ENCODE results near the gene PAK4. TPM values are rescaled to one million over a fixed set of nuclear protein-coding genes. Genes with fewer than 3 reads are reported as not detected.
A peak's percentile ranks its signal among the peaks of the same experiment; 100 is the strongest.

Gene PAK4
- 10 to 100 TPM in 2 of 3 donors, 1 to 10 TPM in 1; 3.5 to 12.0 (median 10.2) TPM for total RNA-seq

DNA sequence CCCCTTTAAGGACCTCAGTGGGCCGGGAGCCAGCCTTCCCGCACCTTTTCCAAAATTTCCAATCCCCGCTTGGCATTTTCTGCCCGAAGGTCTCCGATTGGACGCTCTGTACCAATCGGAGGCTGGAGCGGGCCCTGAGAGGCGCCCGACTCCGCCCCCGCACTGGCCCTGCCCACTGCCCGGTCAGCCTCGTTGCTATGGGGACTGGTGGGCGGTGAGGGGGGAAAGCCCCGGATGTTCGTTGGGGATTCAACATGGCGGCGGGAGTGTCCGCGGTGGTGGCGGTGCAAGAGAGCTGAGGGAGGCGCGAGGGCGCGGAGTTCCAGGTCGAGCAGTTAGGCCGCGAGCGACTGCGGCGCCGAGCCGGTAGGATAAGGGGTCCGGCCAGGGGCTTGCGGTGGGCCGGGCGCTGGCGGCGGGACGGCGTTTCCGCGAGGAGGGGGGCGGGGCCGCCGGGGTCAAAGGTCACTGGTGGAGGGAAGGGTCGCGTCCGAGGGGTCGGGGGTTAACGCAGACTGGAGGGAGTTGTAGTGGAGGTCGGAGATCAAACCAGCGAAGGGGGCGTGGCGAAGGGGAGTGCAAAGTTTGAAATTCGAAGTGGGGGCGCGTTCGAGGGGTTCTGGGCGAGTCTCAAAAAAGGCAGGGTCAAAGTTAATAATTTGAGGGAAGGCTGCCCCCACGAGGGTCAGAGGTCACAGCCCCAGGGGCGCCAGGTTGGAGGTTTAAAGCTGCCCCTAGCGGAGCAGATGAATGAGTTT is at the start of gene PAK4:
Gene PAK4, plus strand, starts transcription at position 233 of the 758 bp plus-strand sequence. CDS start 43,768 bp downstream, outside the sequence.
- DNase-seq (ENCODE audit: low spot score in 2 of 2): peak; percentile 98
- peak; percentile 77 for TF ChIP-seq POLR2A (IDR thresholded peaks at IDR 0.05)
- peak; percentile 81 to 85 (median 83) for TF ChIP-seq POLR2AphosphoS5 (IDR thresholded peaks at IDR 0.05)
- TF ChIP-seq, protein P1, sequence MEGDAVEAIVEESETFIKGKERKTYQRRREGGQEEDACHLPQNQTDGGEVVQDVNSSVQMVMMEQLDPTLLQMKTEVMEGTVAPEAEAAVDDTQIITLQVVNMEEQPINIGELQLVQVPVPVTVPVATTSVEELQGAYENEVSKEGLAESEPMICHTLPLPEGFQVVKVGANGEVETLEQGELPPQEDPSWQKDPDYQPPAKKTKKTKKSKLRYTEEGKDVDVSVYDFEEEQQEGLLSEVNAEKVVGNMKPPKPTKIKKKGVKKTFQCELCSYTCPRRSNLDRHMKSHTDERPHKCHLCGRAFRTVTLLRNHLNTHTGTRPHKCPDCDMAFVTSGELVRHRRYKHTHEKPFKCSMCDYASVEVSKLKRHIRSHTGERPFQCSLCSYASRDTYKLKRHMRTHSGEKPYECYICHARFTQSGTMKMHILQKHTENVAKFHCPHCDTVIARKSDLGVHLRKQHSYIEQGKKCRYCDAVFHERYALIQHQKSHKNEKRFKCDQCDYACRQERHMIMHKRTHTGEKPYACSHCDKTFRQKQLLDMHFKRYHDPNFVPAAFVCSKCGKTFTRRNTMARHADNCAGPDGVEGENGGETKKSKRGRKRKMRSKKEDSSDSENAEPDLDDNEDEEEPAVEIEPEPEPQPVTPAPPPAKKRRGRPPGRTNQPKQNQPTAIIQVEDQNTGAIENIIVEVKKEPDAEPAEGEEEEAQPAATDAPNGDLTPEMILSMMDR (IDR thresholded peaks at IDR 0.05): no peak
- intact Hi-C loops (cut with DNase I; ENCODE audit: low total_unique reads): loop anchor here (10.0 kb wide), 1 partner anchor 199 kb away; the partner anchor contains the start of gene LRFN1
- no peaks in the 10 kb centered on the region for H3K27me3 ChIP-seq
- peak within 1 kb of the TSS; percentile 90 to 93 for H3K27ac ChIP-seq
- H3K36me3 ChIP-seq: no peaks in the 10 kb centered on the region
- H3K4me3 ChIP-seq: peak within 1 kb of the TSS; percentile 80 to 95 (median 91)
- peaks cover 14 to 41% of the 10 kb centered on the region in 2 donors for H3K4me1 ChIP-seq
- no peaks in the 10 kb centered on the region for H3K9me3 ChIP-seq

DNA sequence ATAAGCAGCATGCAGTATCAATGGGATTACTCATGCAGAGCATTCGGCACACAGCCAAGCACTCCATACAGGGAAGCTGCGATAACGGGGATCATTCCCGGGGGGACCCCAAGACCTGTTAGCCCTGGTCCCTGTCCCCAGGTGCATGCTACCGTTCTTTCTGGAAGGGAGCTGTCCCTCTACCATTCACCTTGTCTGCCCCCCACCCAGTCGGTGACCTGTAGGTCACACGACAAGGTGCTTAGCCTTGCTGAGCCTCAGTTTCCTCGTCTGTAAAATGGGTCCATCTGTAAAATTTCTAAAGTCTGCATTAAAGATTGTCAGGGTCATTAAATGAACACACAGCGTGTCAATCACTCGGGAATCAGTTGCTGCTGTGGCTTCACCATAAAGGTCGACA is 48.3 kb upstream of the PAK4 start:
- no peak for TF ChIP-seq POLR2AphosphoS5 (IDR thresholded peaks at IDR 0.05)
- no peak for TF ChIP-seq POLR2A (IDR thresholded peaks at IDR 0.05)
- TF ChIP-seq, protein P1 (IDR thresholded peaks at IDR 0.05): no peak
- intact Hi-C loops (cut with DNase I; ENCODE audit: low total_unique reads): no loop called here
- no peaks in the 10 kb centered on the region for H3K9me3 ChIP-seq
- DNase-seq (ENCODE audit: low spot score in 2 of 2): no peak
- peaks cover 0 to 8% of the 10 kb centered on the region in 2 donors for H3K27me3 ChIP-seq
- no peak overlapping the region for H3K4me3 ChIP-seq
- H3K36me3 ChIP-seq: no peaks in the 10 kb centered on the region
- H3K27ac ChIP-seq: no peak overlapping the region
- no peaks in the 10 kb centered on the region for H3K4me1 ChIP-seq

DNA sequence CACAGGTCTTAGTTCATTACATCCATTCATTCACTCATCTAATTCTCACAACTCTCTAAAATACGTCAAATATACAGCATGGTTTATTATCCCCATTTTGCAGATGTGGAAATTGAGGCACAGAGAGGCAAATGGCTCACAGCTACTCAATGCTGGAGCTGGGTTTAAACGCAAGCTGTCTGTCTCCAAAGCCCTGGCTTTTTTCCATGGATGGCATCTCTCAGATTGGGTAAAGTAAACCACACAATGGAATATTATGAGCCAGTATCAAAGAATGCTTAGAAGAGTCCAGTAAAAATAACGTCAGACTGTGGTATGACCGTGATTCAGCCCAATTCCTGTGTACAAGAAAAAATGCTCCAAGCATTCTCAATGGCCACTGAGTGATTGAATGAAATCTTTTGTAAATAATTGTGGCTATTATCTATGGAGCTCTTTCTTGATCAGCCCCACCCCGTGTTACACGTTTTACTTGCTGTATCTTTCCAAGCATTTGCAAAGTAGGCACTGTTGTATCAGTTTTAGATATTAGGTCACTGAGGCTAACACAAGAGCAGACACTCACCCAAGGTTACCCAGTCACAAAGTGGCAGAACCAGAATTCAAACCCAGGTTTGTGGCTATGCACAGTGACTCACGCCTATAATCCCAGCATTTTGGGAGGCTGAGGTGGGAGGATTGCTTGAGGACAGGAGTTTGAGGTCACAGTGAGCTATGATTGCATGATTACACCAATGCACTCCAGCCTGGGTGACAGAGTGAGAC is 47.0 kb upstream of the PAK4 start:
- DNase-seq (ENCODE audit: low spot score in 2 of 2): no peak
- Histone ChIP-seq H3K9me3 (no peaks in the 10 kb centered on the region), H3K4me3 (no peak overlapping the region), H3K4me1 (peaks cover 0 to under 1% of the 10 kb centered on the region in 2 donors), H3K36me3 (no peaks in the 10 kb centered on the region), H3K27me3 (peaks cover 0 to 11% of the 10 kb centered on the region in 2 donors), H3K27ac (no peak overlapping the region)
- intact Hi-C loops (cut with DNase I; ENCODE audit: low total_unique reads): no loop called here
- TF ChIP-seq, protein P1 (IDR thresholded peaks at IDR 0.05): no peak
- TF ChIP-seq POLR2A (IDR thresholded peaks at IDR 0.05) (no peak), POLR2AphosphoS5 (IDR thresholded peaks at IDR 0.05) (no peak)

DNA sequence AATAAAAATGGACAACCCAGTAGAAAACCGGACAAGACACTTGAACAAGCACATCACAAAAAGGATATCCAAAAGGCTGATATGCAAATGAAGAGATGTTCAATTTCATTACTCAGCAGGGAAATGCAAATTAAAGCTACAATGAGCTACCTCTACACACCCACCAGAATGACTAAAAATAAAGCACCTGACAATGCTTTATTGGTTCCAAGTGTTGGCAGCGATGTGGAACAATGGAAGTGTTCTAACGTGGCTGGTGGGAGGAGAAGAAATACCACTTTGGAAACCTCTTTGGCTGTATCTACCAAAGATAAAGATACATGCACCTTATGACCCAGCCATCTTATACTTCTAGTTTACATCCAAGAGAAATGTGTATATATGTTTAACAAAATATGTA is 45.2 kb upstream of the PAK4 start:
- no peaks in the 10 kb centered on the region for H3K9me3 ChIP-seq
- DNase-seq (ENCODE audit: low spot score in 2 of 2): no peak
- peaks cover 0 to 29% of the 10 kb centered on the region in 2 donors for H3K27me3 ChIP-seq
- no peaks in the 10 kb centered on the region for H3K36me3 ChIP-seq
- intact Hi-C loops (cut with DNase I; ENCODE audit: low total_unique reads): no loop called here
- peaks cover 0 to 5% of the 10 kb centered on the region in 2 donors for H3K4me1 ChIP-seq
- no peak overlapping the region for H3K4me3 ChIP-seq
- no peak overlapping the region for H3K27ac ChIP-seq
- TF ChIP-seq POLR2AphosphoS5 (IDR thresholded peaks at IDR 0.05) (no peak), POLR2A (IDR thresholded peaks at IDR 0.05) (no peak)
- TF ChIP-seq, protein P1 (IDR thresholded peaks at IDR 0.05): no peak

DNA sequence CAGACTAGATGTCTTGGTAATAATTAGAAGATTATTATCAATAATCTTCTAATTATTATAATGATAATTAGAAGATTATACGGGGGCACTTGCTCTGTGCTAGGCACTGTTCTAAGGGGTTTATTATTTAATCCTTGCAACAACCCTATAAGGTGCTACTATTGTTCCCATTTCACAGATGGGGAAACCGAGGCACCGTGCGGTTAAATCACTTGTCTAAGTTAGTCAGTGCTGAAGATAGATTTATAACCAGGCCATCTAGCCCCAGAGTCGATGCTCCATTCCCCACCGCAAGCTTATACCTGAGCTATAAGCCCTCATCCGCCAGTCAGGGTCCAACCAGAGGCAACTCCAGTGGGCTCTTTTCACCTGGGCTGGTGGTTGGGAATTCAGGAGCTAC is 43.4 kb upstream of the PAK4 start:
- H3K27me3 ChIP-seq: peaks cover 0 to 36% of the 10 kb centered on the region in 2 donors
- H3K27ac ChIP-seq: no peak overlapping the region
- DNase-seq (ENCODE audit: low spot score in 2 of 2): no peak
- H3K36me3 ChIP-seq: no peaks in the 10 kb centered on the region
- intact Hi-C loops (cut with DNase I; ENCODE audit: low total_unique reads): no loop called here
- H3K4me3 ChIP-seq: no peak overlapping the region
- TF ChIP-seq, protein P1 (IDR thresholded peaks at IDR 0.05): no peak
- TF ChIP-seq POLR2AphosphoS5 (IDR thresholded peaks at IDR 0.05): no peak
- TF ChIP-seq POLR2A (IDR thresholded peaks at IDR 0.05): no peak
- H3K9me3 ChIP-seq: no peaks in the 10 kb centered on the region
- H3K4me1 ChIP-seq: peaks cover 0 to 5% of the 10 kb centered on the region in 2 donors
